HEK293 (cell line): ENCODE results near the gene CDCP1.

Experiments
- CTCF ChIA-PET: fragments of 350-600 bp; formaldehyde crosslinking; extraction: SDS; loops from one replicate; lab custom pipeline; 2021; ENCODE audit warnings: antibody characterized with exemption; lab: Yijun Ruan, JAX
- POLR2A ChIA-PET: fragments of 300-600 bp; formaldehyde crosslinking; extraction: SDS; loops from one replicate; lab custom pipeline; 2020; ENCODE audit warnings: antibody characterized with exemption, inconsistent platforms; lab: Yijun Ruan, JAX
- H3K27ac ChIP-seq: fragments of 200-500 bp; sonication (Bioruptor generic); 2 replicates; pipeline ENCODE4 v1.5.1; 2014; ENCODE audit warnings: low read depth, low read length, control low read depth, inconsistent platforms; ENCODE audit errors: extremely low read depth
- H3K36me3 ChIP-seq, 2 experiments: fragments of 200-500 bp in 1 of 2; sonication (Bioruptor generic) in 1 of 2; 1 replicate in 1 of 2; 2 replicates in 1 of 2; pipeline ENCODE4 v1.5.1; 2014 to 2017; ENCODE audit warnings: inconsistent platforms in 2 of 2, low read length in 2 of 2; ENCODE audit not compliant: control insufficient read depth in 2 of 2, insufficient read depth in 1 of 2
- H3K4me1 ChIP-seq: fragments of 200-500 bp; sonication (Bioruptor generic); 2 replicates; pipeline ENCODE4 v1.5.1; 2014; ENCODE audit warnings: mild to moderate bottlenecking, low read length, inconsistent platforms; ENCODE audit not compliant: control insufficient read depth, insufficient read depth
- H3K4me3 ChIP-seq: 2 replicates; pipeline ENCODE4 v1.5.1; 2011; ENCODE audit warnings: low read depth, mild to moderate bottlenecking, control low read depth, low read length, moderate library complexity
- H3K9me3 ChIP-seq: fragments of 200-500 bp; sonication (Bioruptor generic); 2 replicates; pipeline ENCODE4 v1.5.1; 2014; ENCODE audit warnings: low read depth, low read length, inconsistent platforms; ENCODE audit not compliant: control insufficient read depth, insufficient read depth
- KLF9 ChIP-seq: fragments of 450-650 bp; formaldehyde crosslinking; IDR thresholded peaks from 2 replicates; pipeline ENCODE4 v1.5.1; 2016; ENCODE audit warnings: missing biosample characterization, missing genetic modification characterization, low read depth
- ZNF146 ChIP-seq: fragments of 450-650 bp; formaldehyde crosslinking; IDR thresholded peaks from 2 replicates; pipeline ENCODE4 v1.5.1; 2016; ENCODE audit warnings: missing biosample characterization, missing genetic modification characterization
- ZNF221 ChIP-seq: fragments of 450-650 bp; formaldehyde crosslinking; IDR thresholded peaks from 2 replicates; pipeline ENCODE4 v1.5.1; 2017; ENCODE audit warnings: missing biosample characterization, missing genetic modification characterization, borderline replicate concordance
- ZNF571 ChIP-seq: fragments of 450-650 bp; formaldehyde crosslinking; IDR thresholded peaks from 2 replicates; pipeline ENCODE4 v1.5.0; 2017; ENCODE audit warnings: missing biosample characterization, missing genetic modification characterization
- ZNF776 ChIP-seq: fragments of 450-650 bp; formaldehyde crosslinking; IDR thresholded peaks from 2 replicates; pipeline ENCODE4 v1.5.0; 2017; ENCODE audit warnings: missing biosample characterization, missing genetic modification characterization, borderline replicate concordance

Gene CDCP1

DNA sequence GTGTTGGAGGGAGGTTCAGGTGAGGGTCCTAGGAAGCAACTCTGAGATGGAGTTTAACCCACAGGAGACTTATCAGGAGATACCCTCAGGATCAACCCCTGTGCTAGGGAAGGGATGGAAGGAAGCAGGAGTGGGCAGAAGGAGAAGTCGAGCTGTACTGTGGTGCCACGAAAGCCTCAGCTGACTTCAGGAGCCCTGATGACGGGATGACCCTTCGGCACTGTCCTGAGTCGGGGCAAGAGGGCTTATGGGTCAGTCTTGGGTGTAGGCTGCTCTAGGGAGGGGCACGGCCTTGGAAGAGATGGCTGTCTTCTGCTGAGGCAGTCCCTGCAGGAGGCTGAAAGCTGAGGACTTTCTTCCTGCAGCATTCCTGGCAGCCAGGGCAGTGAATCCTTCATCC is 112.4 kb downstream of the CDCP1 start:
- H3K4me1 ChIP-seq, result no peaks in the 10 kb centered on the region
- TF ChIP-seq ZNF571 (tag by site-specific recombination) (no peak), ZNF221 (no peak), KLF9 (no peak), ZNF146 (no peak), ZNF776 (tag by site-specific recombination) (no peak)
- TF ChIP-seq, all 188 proteins: peak for 0
- Histone ChIP-seq H3K4me3 (no peak overlapping the region), H3K36me3 (no peaks in the 10 kb centered on the region), H3K27ac (no peak overlapping the region), H3K9me3 (no peaks in the 10 kb centered on the region)
- POLR2A ChIA-PET, result no interaction called here
- CTCF ChIA-PET, result interaction anchor here (0.9 to 1.9 kb wide), 3 partner anchors 176 to 622 kb away, joined by 4 to 5 read pairs (median 4); no protein-coding TSS in a partner anchor
